Stimulated activated naive CD8-positive, alpha-beta T cell treated with anti-CD3 and anti-CD28 coated beads, Interleukin-15, Interleukin-2, amounts not matched to agents 100 ng/mL and 50 ng/mL, for 24 hours (primary cell): ENCODE measurements around the gene FGFR3.

Source experiments
- H3K27ac Mint-ChIP-seq: one replicate; pipeline ENCODE4 v1.8.0; 2021; ENCODE audit warnings: mild to moderate bottlenecking, mixed read lengths
- H3K27me3 Mint-ChIP-seq: one replicate; pipeline ENCODE4 v1.8.0; 2021; ENCODE audit warnings: mixed read lengths
- H3K36me3 Mint-ChIP-seq: one replicate; pipeline ENCODE4 v1.8.0; 2021; ENCODE audit warnings: low read depth, mixed read lengths
- H3K4me1 Mint-ChIP-seq: one replicate; pipeline ENCODE4 v1.8.0; 2021; ENCODE audit warnings: low read depth, mixed read lengths
- H3K4me3 Mint-ChIP-seq: one replicate; pipeline ENCODE4 v1.8.0; 2021; ENCODE audit warnings: mild to moderate bottlenecking, mixed read lengths
- H3K9me3 Mint-ChIP-seq: one replicate; pipeline ENCODE4 v1.8.0; 2021; ENCODE audit warnings: mixed read lengths

Gene FGFR3

DNA sequence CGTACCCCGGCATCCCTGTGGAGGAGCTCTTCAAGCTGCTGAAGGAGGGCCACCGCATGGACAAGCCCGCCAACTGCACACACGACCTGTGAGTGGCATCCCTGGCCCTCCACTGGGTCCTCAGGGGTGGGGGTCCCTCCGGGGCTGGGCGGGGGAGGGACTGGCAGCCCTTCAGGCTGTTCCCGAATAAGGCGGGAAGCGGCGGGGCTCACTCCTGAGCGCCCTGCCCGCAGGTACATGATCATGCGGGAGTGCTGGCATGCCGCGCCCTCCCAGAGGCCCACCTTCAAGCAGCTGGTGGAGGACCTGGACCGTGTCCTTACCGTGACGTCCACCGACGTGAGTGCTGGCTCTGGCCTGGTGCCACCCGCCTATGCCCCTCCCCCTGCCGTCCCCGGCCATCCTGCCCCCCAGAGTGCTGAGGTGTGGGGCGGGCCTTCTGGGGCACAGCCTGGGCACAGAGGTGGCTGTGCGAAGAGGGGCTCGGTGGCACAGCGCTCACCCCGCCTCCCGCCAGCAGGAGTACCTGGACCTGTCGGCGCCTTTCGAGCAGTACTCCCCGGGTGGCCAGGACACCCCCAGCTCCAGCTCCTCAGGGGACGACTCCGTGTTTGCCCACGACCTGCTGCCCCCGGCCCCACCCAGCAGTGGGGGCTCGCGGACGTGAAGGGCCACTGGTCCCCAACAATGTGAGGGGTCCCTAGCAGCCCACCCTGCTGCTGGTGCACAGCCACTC lies 13.7 kb downstream of the FGFR3 start:
- Mint-ChIP-seq H3K36me3 (no peaks in the 10 kb centered on the region), H3K27me3 (no peaks in the 10 kb centered on the region), H3K9me3 (no peaks in the 10 kb centered on the region), H3K4me3 (no peak overlapping the region), H3K27ac (no peak overlapping the region), H3K4me1 (no peaks in the 10 kb centered on the region)

DNA sequence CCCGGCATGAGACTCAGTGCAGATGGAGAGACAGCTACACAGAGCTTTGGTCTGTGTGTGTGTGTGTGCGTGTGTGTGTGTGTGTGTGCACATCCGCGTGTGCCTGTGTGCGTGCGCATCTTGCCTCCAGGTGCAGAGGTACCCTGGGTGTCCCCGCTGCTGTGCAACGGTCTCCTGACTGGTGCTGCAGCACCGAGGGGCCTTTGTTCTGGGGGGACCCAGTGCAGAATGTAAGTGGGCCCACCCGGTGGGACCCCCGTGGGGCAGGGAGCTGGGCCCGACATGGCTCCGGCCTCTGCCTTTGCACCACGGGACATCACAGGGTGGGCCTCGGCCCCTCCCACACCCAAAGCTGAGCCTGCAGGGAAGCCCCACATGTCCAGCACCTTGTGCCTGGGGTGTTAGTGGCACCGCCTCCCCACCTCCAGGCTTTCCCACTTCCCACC lies 14.3 kb downstream of the FGFR3 start:
- Mint-ChIP-seq H3K27me3 (no peaks in the 10 kb centered on the region), H3K9me3 (no peaks in the 10 kb centered on the region), H3K4me1 (no peaks in the 10 kb centered on the region), H3K36me3 (peaks cover 1% of the 10 kb centered on the region), H3K4me3 (no peak overlapping the region), H3K27ac (no peak overlapping the region)

DNA sequence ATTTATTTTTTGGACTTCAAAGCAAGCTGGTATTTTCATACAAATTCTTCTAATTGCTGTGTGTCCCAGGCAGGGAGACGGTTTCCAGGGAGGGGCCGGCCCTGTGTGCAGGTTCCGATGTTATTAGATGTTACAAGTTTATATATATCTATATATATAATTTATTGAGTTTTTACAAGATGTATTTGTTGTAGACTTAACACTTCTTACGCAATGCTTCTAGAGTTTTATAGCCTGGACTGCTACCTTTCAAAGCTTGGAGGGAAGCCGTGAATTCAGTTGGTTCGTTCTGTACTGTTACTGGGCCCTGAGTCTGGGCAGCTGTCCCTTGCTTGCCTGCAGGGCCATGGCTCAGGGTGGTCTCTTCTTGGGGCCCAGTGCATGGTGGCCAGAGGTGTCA lies 15.3 kb downstream of the FGFR3 start:
- Mint-ChIP-seq H3K4me3 (no peak overlapping the region), H3K9me3 (no peaks in the 10 kb centered on the region), H3K27me3 (no peaks in the 10 kb centered on the region), H3K4me1 (no peaks in the 10 kb centered on the region), H3K27ac (no peak overlapping the region), H3K36me3 (peaks cover 4% of the 10 kb centered on the region)

DNA sequence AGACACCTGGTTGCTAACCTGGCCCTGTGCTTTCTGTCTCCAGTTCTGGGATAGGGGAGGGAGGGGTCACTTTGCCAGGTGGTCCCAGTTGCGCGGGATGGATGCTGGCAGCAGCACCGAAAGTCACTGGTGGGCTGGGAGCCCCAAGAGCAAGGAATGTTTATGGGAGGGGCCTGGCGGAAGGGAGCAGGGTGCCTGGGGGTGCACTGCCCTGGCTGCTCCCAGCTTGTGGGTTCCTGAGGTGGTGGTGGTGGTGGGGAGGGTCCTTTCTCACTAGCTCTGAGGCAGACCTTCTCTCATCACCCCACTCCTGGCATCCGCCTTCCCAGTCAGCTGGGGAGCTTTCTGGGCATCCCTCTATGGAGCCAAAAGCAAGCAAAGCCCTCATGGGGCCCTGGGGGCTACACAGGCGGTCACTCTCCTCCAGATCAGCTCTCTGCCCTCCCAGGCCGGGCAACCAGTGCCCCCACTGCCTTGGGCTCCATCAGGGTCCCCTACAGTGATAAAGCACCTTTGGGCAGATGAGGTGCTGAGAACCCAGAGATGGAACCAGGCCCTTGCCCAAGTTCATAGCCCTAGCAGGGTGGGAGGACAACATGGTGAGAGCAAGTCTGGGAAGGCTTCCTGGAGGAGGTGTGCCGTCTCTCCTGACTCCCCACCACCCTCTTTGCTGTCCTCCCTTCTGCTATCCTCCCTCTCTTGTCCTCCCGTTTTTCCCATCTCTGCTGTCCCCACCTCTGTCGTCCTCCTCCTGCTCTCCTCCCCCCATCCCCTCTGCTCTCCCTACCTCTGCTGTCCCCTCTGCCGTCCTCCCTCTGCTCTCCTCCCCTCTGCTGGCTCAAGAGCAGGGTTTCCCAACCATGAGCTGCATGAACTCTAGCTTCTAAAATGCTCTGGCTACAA lies 16.0 kb downstream of the FGFR3 start:
- H3K27ac Mint-ChIP-seq: no peak overlapping the region
- H3K4me1 Mint-ChIP-seq: no peaks in the 10 kb centered on the region
- no peak overlapping the region for H3K4me3 Mint-ChIP-seq
- H3K27me3 Mint-ChIP-seq: no peaks in the 10 kb centered on the region
- H3K36me3 Mint-ChIP-seq: peaks cover 5% of the 10 kb centered on the region
- H3K9me3 Mint-ChIP-seq: no peaks in the 10 kb centered on the region

DNA sequence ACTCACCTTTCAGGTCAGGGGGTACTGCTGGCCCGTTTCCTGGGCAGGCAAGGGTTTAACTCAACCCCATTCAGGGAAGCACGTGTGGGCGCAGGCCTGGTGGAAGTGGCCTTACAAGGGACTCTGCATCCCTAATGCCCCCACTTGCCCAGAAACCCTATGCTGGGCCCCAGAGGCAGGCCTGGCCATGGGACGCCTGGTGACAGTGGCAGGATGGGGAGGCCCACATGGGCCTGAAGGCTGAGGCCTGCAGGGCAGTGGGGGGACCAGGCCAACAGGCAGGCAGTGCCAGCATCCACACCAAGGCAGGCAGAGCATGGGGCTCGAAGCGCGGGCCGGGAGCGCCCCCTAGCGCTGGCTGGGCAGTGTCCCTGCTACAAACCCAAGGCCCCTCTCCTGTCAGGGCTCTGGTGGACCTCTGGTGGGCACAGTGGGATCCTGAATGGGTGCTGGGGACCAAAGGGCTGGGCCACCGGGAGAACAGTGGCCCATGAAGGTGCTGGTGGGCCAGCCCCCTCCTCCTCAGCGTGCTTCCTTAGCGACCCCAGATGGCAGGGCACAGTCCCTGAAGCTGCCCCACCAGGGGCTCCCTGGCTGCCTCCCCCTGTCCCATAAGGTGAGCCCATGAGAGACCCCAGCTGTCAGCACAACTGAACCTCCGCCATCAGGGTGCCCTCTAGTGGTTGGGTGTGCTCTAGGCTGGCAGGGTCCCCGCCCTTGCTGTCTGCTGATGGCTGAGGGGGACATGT lies 16.8 kb downstream of the FGFR3 start:
- H3K27me3 Mint-ChIP-seq: no peaks in the 10 kb centered on the region
- no peaks in the 10 kb centered on the region for H3K4me1 Mint-ChIP-seq
- H3K27ac Mint-ChIP-seq: no peak overlapping the region
- H3K36me3 Mint-ChIP-seq: peaks cover 13% of the 10 kb centered on the region
- H3K9me3 Mint-ChIP-seq: no peaks in the 10 kb centered on the region
- H3K4me3 Mint-ChIP-seq: no peak overlapping the region

DNA sequence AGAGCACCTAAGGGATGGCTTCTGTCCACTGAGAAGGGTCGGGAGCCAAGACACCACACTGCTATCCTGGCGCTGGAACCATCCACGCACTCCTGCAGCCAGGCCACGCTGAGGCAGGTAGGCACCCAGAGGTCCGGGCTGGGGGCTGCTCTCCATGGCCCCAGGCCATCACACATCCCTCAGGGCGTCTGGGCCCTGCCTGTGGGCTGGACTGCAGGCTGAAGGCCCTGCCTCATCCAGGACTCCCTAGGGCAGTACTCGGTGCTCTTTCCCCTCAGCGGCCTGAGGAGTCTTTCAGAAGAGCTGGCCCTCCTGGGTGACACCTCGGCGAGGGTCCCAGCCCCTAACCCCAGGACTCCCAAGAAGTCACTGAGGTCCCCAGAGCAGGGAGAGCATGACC lies 17.7 kb downstream of the FGFR3 start:
- Mint-ChIP-seq H3K9me3 (no peaks in the 10 kb centered on the region), H3K36me3 (peaks cover 19% of the 10 kb centered on the region), H3K4me3 (no peak overlapping the region), H3K27me3 (no peaks in the 10 kb centered on the region), H3K27ac (no peak overlapping the region), H3K4me1 (no peaks in the 10 kb centered on the region)

DNA sequence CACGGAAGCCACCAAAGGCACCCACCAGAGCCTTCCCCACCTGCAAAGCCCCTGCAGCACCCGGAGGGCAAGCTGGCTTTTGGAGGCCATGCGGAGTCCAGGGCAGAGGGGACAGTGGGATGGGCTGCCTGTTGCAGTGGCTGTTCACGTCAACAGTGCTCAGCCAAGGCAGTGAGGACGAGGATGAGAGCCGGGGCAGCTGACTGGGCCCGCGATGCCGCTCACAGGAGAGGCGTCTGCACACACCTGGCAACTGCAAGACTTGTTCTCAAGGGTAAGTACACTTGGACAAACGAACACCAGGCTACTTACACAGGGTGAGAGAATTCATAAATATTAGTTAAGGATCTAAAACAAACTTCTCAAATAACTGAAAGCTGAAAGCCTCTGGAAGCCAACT lies 19.6 kb downstream of the FGFR3 start:
- no peaks in the 10 kb centered on the region for H3K27me3 Mint-ChIP-seq
- no peak overlapping the region for H3K4me3 Mint-ChIP-seq
- no peaks in the 10 kb centered on the region for H3K4me1 Mint-ChIP-seq
- H3K27ac Mint-ChIP-seq: no peak overlapping the region
- peaks cover 37% of the 10 kb centered on the region for H3K36me3 Mint-ChIP-seq
- no peaks in the 10 kb centered on the region for H3K9me3 Mint-ChIP-seq

DNA sequence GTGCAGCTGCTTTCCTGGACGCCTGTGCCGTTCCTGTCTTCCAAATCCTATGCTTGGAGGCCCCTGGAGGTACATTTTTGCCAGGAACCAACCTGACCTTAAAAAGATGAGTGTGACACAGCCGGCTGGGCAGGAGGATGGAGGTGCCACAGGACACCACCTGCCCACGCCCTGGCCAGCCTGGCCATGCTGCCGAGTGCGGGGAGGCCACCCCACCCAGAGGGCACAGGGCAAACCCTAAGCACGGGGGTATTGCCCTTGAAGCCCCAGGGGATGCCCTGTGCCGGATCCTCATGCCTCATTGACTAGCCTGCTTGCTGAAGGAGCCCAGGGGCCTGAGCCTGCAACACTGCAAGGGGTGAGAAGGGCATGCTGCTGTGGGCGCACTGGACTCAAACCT lies 20.1 kb downstream of the FGFR3 start:
- Mint-ChIP-seq H3K4me3 (no peak overlapping the region), H3K9me3 (no peaks in the 10 kb centered on the region), H3K4me1 (no peaks in the 10 kb centered on the region), H3K27ac (no peak overlapping the region), H3K36me3 (peaks cover 42% of the 10 kb centered on the region), H3K27me3 (no peaks in the 10 kb centered on the region)

DNA sequence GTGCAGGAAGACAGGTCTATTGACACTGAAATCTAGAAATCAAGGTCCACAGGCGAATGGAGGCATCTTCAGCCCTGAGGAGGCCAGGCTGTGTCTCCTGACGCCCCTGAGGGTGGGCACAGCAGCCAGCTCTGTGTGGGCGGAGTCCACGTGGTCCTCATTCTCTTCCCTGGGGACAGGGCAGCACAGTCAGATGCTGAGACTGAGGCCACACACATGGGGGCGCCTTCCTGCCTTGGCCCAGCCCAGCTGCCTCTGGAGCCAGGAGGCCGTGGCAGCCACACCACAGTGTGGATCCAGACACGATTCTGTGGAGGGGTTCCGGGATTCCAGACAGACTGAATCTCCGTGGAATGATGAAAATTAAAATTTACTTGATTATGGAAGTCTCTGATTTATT lies 20.8 kb downstream of the FGFR3 start:
- H3K9me3 Mint-ChIP-seq: no peaks in the 10 kb centered on the region
- H3K27ac Mint-ChIP-seq: no peak overlapping the region
- peaks cover 45% of the 10 kb centered on the region for H3K36me3 Mint-ChIP-seq
- no peaks in the 10 kb centered on the region for H3K27me3 Mint-ChIP-seq
- H3K4me3 Mint-ChIP-seq: no peak overlapping the region
- no peaks in the 10 kb centered on the region for H3K4me1 Mint-ChIP-seq

DNA sequence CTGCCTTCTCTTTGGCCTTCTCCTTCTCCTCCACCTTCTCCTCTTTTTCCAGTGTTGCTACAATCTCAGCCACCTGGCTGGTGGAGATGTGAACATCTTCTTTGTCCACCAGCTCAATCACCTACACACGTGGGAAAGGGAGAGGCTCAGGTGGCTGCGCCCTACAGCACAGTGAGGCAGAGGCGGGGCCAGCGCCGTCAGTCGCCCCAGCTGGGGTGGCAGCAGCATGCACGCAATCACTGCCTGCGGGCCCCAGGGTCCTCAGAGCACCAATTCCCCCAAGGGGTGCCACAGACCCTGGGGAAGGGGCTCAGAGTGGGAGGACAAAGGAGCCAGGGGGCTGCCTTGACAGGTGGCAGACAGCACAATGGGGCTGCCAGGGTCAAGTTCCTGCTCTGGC lies 21.4 kb downstream of the FGFR3 start:
- Mint-ChIP-seq H3K27ac (no peak overlapping the region), H3K27me3 (no peaks in the 10 kb centered on the region), H3K36me3 (peaks cover 51% of the 10 kb centered on the region)

DNA sequence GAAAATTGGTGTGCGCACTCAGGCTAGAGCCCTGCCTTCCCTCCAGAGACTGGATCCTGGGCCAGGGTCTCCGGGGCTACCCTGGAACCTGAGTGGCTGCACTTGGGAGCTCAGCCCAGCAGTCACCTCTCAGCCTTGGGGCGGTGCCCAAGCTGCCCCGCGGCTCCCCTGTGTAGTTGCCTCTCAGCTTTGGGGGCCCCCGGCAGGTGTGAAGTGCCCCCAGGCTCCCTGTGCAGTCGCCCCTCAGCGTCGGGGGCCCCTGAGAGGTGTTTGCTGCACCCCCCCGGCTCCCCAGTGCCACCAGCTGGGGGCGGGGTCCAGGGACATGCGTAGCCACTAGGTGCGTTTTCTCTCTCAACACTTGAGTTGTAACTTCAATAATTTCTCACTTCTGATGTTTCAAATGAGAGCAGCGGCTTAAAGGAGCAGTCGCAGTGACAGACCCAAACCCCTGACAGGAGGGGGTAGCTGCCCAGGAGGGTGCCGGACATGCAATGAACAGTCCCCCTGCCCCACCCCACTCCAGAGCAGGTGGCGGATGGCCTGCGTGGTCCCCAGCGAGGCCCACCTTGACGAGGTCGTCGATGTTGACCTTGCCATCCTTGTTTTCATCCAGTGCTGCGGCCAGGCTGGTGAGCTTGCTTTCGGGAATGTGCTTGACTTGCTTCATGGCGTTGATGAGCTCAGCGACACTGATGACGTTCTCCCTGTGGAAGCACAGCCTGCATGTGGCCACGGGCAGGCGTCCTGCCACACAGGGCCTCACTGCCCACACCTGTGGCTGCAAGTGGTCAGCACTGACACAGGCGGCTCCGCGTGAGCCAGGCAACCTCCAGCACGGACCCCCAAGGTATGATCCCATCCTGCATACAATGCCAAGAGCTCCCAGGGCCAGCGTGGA lies 22.3 kb downstream of the FGFR3 start:
- Mint-ChIP-seq H3K9me3 (no peaks in the 10 kb centered on the region), H3K4me1 (no peaks in the 10 kb centered on the region), H3K4me3 (no peak overlapping the region), H3K36me3 (peaks cover 59% of the 10 kb centered on the region), H3K27ac (no peak overlapping the region), H3K27me3 (no peaks in the 10 kb centered on the region)

More for the DNA sequence above, 21.4 kb downstream of the FGFR3 start:
- Mint-ChIP-seq H3K4me1 (no peaks in the 10 kb centered on the region), H3K4me3 (no peak overlapping the region), H3K9me3 (no peaks in the 10 kb centered on the region)

DNA sequence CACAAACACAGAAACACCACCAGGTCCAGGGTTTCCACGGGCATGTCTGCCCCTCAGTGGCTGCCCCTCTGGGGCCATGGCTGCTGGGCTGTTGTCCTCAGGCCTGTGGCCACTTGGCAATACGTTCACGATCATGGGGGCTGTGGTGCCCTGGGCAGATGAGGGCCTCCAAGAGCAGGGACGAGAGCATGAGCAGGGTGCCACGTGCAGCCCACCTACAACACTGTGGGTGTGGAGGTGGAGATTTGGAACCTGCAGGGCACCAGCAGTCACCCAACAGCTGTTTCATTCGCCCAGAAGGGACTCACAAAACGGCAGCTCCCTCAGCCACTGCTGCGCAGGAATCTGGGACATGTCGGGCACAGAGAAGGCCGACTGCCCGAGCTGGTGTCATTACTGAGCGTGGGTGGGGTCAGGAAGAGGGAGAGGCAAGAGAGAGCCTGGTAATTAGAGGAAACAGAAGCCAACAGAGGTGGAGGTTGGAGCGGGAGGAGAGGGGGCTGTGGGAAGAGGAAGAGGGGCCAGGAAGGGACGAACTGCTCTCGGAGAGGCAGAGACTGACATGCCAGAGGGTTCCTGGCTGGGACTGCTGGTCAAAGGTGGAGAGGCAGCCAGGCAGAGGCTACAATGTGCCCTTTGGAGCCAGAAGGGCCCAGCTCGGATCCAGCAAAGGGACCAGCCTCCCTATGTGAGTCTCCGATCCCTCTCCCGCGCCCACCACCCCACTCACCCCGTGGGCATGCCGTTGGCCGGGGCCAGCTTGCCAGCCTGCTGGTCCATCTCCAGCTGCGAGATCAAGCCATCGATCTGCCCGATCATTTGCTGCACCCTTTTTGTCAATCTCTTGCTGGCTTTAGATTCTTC lies 23.1 kb downstream of the FGFR3 start:
- H3K36me3 Mint-ChIP-seq: peaks cover 61% of the 10 kb centered on the region
- H3K27ac Mint-ChIP-seq: no peak overlapping the region

DNA sequence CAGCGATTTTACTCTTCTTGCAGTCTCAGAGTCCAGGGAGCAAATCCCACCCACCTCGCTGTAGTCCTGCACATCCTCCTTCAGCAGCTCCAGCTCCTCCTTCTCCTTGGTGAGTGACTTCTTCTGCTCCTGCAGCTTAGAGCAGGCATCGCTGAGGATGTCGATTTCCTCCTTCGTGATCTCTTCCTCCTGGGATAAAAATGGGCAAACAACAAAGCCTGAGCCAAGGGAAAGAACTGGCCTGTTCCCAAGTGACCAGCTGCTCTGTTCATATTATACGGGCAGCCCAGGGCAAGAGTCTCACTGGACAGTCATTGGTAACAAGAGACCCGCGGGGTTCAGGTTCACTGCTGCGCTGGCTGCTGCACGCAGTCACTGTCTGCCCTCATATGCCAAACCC lies 26.2 kb downstream of the FGFR3 start:
- H3K36me3 Mint-ChIP-seq: peaks cover 62% of the 10 kb centered on the region
- H3K27ac Mint-ChIP-seq: no peak overlapping the region
- no peaks in the 10 kb centered on the region for H3K9me3 Mint-ChIP-seq
- no peak overlapping the region for H3K4me3 Mint-ChIP-seq
- H3K27me3 Mint-ChIP-seq: no peaks in the 10 kb centered on the region
- H3K4me1 Mint-ChIP-seq: no peaks in the 10 kb centered on the region

More for the DNA sequence above, 23.1 kb downstream of the FGFR3 start:
- no peaks in the 10 kb centered on the region for H3K4me1 Mint-ChIP-seq
- H3K9me3 Mint-ChIP-seq: no peaks in the 10 kb centered on the region
- H3K27me3 Mint-ChIP-seq: no peaks in the 10 kb centered on the region
- no peak overlapping the region for H3K4me3 Mint-ChIP-seq
